T-helper 17 cell (primary cell): ENCODE results near the gene AUTS2. TPM values are rescaled to one million over a fixed set of nuclear protein-coding genes. Genes with fewer than 3 reads are reported as not detected.

Experiments used
- ATAC-seq: fragments of 150-1000 bp; cut with Tn5 transposase; 2 replicates; pipeline ENCODE4 v1.10.0; 2021; ENCODE audit warnings: mild to moderate bottlenecking, moderate library complexity
- DNase-seq, 3 donors: peaks; one replicate each; pipeline versions ENCODE4 v3.0.0 to v3.0.0-alpha.2; 2020 to 2021
- H3K9me3 ChIP-seq: one replicate; pipeline ENCODE4 v1.7.0; 2013; ENCODE audit warnings: low read length, mild to moderate bottlenecking; ENCODE audit not compliant: control insufficient read depth, poor library complexity, severe bottlenecking
- H3K27ac Mint-ChIP-seq: one replicate; pipeline ENCODE4 v1.8.0; 2022; ENCODE audit warnings: mild to moderate bottlenecking, moderate library complexity, mixed read lengths
- H3K27me3 Mint-ChIP-seq: one replicate; pipeline ENCODE4 v1.8.0; 2022; ENCODE audit warnings: mixed read lengths
- H3K36me3 Mint-ChIP-seq: one replicate; pipeline ENCODE4 v1.8.0; 2022; ENCODE audit warnings: low read depth, mixed read lengths
- H3K4me1 Mint-ChIP-seq: one replicate; pipeline ENCODE4 v1.8.0; 2022; ENCODE audit warnings: mild to moderate bottlenecking, mixed read lengths
- H3K4me3 Mint-ChIP-seq: one replicate; pipeline ENCODE4 v1.8.0; 2022; ENCODE audit warnings: mild to moderate bottlenecking, moderate library complexity, mixed read lengths
- total RNA-seq, 4 donors: library from RNA in 2 of 4; stranded (reverse) in 2 of 4; gene quantifications; one replicate each; pipeline ENCODE4 v1.2.3 and lab custom pipeline; 2022 to 2026

Gene AUTS2
- total RNA-seq, 2 donors from 2014 or later, result 84.2 to 89.5 TPM

- H3K4me1 Mint-ChIP-seq, result no peaks in the 10 kb centered on the region
- no peaks in the 10 kb centered on the region for H3K36me3 Mint-ChIP-seq
Measured at GRCh38 chr7:70574314-70574834, 976.1 kb downstream of the AUTS2 start.

GRCh38 chr7:70574970-70575799 is 976.9 kb downstream of the AUTS2 start:
- ATAC-seq (no peak), DNase-seq (no peak)
- no peak overlapping the region for H3K4me3 Mint-ChIP-seq
- H3K9me3 ChIP-seq, result no peaks in the 10 kb centered on the region
- H3K4me1 Mint-ChIP-seq, result no peaks in the 10 kb centered on the region
- H3K27ac Mint-ChIP-seq, result no peak overlapping the region
- no peaks in the 10 kb centered on the region for H3K27me3 Mint-ChIP-seq
- H3K36me3 Mint-ChIP-seq, result no peaks in the 10 kb centered on the region

More at GRCh38 chr7:70574314-70574834, 976.1 kb downstream of the AUTS2 start:
- Mint-ChIP-seq H3K27ac (no peak overlapping the region), H3K4me3 (no peak overlapping the region), H3K27me3 (no peaks in the 10 kb centered on the region)
- H3K9me3 ChIP-seq, result no peaks in the 10 kb centered on the region
- no peak for DNase-seq
- ATAC-seq, result no peak

GRCh38 chr7:70577078-70577477 is 978.8 kb downstream of the AUTS2 start:
- DNase-seq (no peak), ATAC-seq (no peak)
- Mint-ChIP-seq H3K27me3 (no peaks in the 10 kb centered on the region), H3K27ac (no peak overlapping the region), H3K36me3 (no peaks in the 10 kb centered on the region), H3K4me1 (no peaks in the 10 kb centered on the region), H3K4me3 (no peak overlapping the region)
- no peaks in the 10 kb centered on the region for H3K9me3 ChIP-seq

- H3K27ac Mint-ChIP-seq, result no peak overlapping the region
- no peaks in the 10 kb centered on the region for H3K27me3 Mint-ChIP-seq
- H3K4me1 Mint-ChIP-seq, result no peaks in the 10 kb centered on the region
- ATAC-seq (no peak), DNase-seq (no peak)
- H3K4me3 Mint-ChIP-seq, result no peak overlapping the region
- H3K9me3 ChIP-seq, result no peaks in the 10 kb centered on the region
- H3K36me3 Mint-ChIP-seq, result no peaks in the 10 kb centered on the region
Measured at GRCh38 chr7:70578131-70578530, 979.9 kb downstream of the AUTS2 start.

- Mint-ChIP-seq H3K4me3 (no peak overlapping the region), H3K4me1 (no peaks in the 10 kb centered on the region), H3K27ac (no peak overlapping the region), H3K36me3 (no peaks in the 10 kb centered on the region), H3K27me3 (no peaks in the 10 kb centered on the region)
- ATAC-seq, result no peak
- no peaks in the 10 kb centered on the region for H3K9me3 ChIP-seq
- no peak for DNase-seq
Measured at GRCh38 chr7:70579397-70580097, 981.3 kb downstream of the AUTS2 start.

- H3K27ac Mint-ChIP-seq, result no peak overlapping the region
Measured at GRCh38 chr7:70580161-70580560, 981.9 kb downstream of the AUTS2 start.

DNA sequence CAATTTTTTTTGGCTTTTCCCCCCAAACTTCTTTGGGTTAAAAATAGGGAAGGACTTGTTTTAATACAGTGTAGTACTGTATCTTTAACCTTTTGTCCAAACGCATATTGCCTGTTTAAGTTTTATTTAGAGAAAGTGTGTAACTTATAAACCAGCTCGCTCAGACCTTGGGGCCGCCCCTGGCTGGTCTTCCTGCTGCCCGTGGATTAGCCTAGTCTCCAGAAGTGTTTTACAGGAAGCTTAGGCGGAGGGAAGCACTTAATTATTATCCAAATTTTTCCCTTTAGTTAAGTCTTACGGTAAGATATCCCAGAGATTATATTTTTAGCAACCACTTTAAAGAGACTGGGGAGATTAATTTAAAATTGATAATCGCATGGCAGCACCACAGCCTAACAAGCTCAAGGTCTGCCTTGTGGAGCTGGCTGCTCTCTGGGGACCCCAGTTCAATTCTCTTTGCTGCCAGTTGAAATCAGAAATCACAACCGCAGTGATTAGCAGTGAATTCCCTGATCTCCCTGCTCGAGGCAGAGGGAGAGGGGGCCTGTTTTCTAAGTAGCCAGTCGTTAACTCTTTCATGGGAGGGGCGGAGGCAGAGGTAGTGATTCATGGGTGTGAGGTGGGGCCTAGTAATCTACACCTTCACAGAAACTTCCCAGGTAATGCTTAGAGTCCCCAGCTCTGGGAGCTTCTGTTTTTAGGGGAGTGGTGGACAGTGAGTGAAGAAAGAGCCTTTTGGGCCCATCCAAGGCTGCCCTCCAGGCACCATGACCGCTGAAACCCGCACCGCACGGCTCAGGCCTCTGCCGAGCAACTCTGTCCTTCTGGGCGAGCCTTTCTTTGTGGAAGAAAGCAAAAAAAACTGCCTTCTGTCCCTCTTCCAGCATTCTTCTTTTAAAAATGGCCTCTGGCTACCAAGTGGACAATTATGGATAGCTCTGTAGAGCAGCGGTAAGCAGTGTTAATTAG is 984.9 kb downstream of the AUTS2 start:
- H3K36me3 Mint-ChIP-seq, result no peaks in the 10 kb centered on the region
- ATAC-seq (no peak), DNase-seq (no peak)
- H3K27me3 Mint-ChIP-seq, result no peaks in the 10 kb centered on the region
- no peak overlapping the region for H3K4me3 Mint-ChIP-seq
- H3K9me3 ChIP-seq, result no peaks in the 10 kb centered on the region
- no peak overlapping the region for H3K27ac Mint-ChIP-seq
- H3K4me1 Mint-ChIP-seq, result no peaks in the 10 kb centered on the region

More at GRCh38 chr7:70580161-70580560, 981.9 kb downstream of the AUTS2 start:
- no peak for ATAC-seq
- DNase-seq, result no peak
- no peak overlapping the region for H3K4me3 Mint-ChIP-seq
- no peaks in the 10 kb centered on the region for H3K27me3 Mint-ChIP-seq
- H3K36me3 Mint-ChIP-seq, result no peaks in the 10 kb centered on the region
- H3K9me3 ChIP-seq, result no peaks in the 10 kb centered on the region
- no peaks in the 10 kb centered on the region for H3K4me1 Mint-ChIP-seq

DNA sequence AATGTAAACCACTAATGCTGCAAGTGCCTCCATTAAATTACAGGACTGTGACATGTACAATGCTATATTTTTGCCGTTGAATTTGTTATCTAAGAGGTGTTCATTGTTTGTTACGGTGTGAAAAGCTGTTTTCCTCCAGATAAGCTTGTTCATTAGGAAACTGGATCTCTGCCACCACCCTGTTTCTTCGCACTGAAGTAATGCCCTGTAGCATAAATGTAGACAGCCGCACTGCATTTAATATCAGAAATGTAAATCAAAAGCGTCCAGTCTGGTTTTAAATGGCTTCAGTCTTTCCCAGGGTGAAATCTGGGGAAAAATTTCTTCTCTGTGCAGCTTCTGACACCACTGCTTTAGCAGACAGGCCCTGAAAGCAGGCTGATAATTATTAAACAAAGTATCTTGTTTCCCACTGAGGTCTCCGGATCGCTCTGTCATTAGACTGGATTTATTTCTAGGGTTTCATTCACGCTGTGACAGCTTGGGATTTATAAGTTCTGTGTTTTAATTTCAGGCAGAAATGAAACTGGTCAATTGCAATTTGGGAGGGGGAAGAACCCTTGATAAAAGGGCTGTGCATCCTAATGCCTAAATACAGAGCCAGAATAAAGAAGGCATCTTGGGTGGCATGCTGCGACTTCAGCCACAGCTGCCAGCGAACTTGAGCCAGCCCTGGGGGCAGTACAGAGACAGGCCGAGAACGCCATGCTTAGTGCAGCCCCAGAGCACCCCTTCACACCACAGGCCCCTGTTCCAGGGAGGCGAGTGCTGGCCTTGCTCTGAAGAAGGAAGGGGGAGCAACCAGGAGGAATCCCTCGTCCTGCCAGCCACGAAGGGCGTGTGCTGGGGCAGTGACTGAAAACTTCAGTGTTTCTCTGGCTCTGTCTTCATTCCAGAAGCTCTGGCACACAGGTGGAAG is 985.9 kb downstream of the AUTS2 start:
- Mint-ChIP-seq H3K4me3 (no peak overlapping the region), H3K36me3 (no peaks in the 10 kb centered on the region), H3K4me1 (no peaks in the 10 kb centered on the region), H3K27ac (no peak overlapping the region), H3K27me3 (no peaks in the 10 kb centered on the region)
- no peaks in the 10 kb centered on the region for H3K9me3 ChIP-seq
- ATAC-seq, result no peak
- no peak for DNase-seq

GRCh38 chr7:70585071-70585470 is 986.8 kb downstream of the AUTS2 start:
- H3K9me3 ChIP-seq, result no peaks in the 10 kb centered on the region
- Mint-ChIP-seq H3K27ac (no peak overlapping the region), H3K4me1 (no peaks in the 10 kb centered on the region), H3K36me3 (no peaks in the 10 kb centered on the region), H3K27me3 (no peaks in the 10 kb centered on the region), H3K4me3 (no peak overlapping the region)
- DNase-seq (no peak), ATAC-seq (no peak)

- no peak overlapping the region for H3K4me3 Mint-ChIP-seq
- H3K27me3 Mint-ChIP-seq, result peaks cover 4% of the 10 kb centered on the region
- H3K27ac Mint-ChIP-seq, result no peak overlapping the region
- H3K4me1 Mint-ChIP-seq, result no peaks in the 10 kb centered on the region
- ATAC-seq (no peak), DNase-seq (no peak)
- no peaks in the 10 kb centered on the region for H3K36me3 Mint-ChIP-seq
- no peaks in the 10 kb centered on the region for H3K9me3 ChIP-seq
Measured at GRCh38 chr7:70586822-70587221, 988.5 kb downstream of the AUTS2 start.

DNA sequence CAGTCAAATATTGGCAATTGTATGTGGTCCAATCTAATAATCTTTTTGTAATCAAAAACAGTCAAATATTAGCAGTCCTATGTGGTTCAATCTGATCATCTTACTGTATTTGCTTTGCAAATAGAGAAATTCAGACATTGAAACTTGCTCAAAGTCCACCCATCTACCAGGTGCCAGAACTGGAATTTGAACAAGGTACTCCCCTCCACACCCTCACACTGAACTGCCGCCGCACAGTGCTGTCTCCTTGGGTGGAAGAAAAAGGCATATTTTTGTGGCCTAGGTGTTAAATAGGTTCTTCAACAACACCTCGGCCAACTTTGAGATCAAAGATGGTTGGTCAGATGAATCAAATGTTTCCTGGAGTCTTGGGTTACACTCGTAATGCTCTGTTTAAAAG is 989.5 kb downstream of the AUTS2 start:
- Mint-ChIP-seq H3K4me1 (no peaks in the 10 kb centered on the region), H3K27ac (no peak overlapping the region), H3K4me3 (no peak overlapping the region), H3K36me3 (no peaks in the 10 kb centered on the region), H3K27me3 (peaks cover 5% of the 10 kb centered on the region)
- no peaks in the 10 kb centered on the region for H3K9me3 ChIP-seq
- DNase-seq (no peak), ATAC-seq (no peak)
